K562 (cell line): ENCODE results near the gene NECAB2. TPM values are rescaled to one million over a fixed set of nuclear protein-coding genes. Genes with fewer than 3 reads are reported as not detected.
A peak's percentile ranks its signal among the peaks of the same experiment; 100 is the strongest.

Experiments
- CUX1 ChIP-seq: fragments of 200-800 bp; sonication (Bioruptor generic); IDR thresholded peaks from 2 replicates; pipeline ENCODE4 v1.6.1; 2016; ENCODE audit warnings: missing genetic modification characterization, missing compliant biosample characterization
- DEAF1 ChIP-seq: fragments of 450-650 bp; formaldehyde crosslinking; IDR thresholded peaks from 2 replicates; pipeline ENCODE4 v1.4.0; 2020; ENCODE audit warnings: mild to moderate bottlenecking, moderate library complexity
- EZH2 ChIP-seq: IDR thresholded peaks from 2 replicates; pipeline ENCODE4 v1.6.1; 2012; ENCODE audit warnings: low read depth, mild to moderate bottlenecking, inconsistent platforms, low read length, borderline replicate concordance
- FOXK1 ChIP-seq: sonication (generic); formaldehyde crosslinking; IDR thresholded peaks from 2 replicates; pipeline ENCODE4 v1.8.0; 2022; ENCODE audit warnings: missing genetic modification reagents, mild to moderate bottlenecking, borderline replicate concordance
- HLTF ChIP-seq: fragments of 450-650 bp; IDR thresholded peaks from 2 replicates; pipeline ENCODE4 v1.6.1; 2016
- KDM1A ChIP-seq, 2 experiments: fragments of 450-650 bp; IDR thresholded peaks; 2 replicates each; pipeline ENCODE4 v1.6.1; 2016; ENCODE audit warnings: mild to moderate bottlenecking in 2 of 2
- PHB ChIP-seq: fragments of 250-450 bp; sonication (Bioruptor Pico); IDR thresholded peaks from 2 replicates; pipeline ENCODE4 v1.5.0; 2021
- POLR2G ChIP-seq: fragments of 200-400 bp; formaldehyde crosslinking; IDR thresholded peaks from 2 replicates; pipeline ENCODE4 v1.6.1; 2017; ENCODE audit warnings: low read depth, mild to moderate bottlenecking, antibody characterized with exemption, low read length, moderate library complexity
- RREB1 ChIP-seq: fragments of 250-450 bp; sonication (Bioruptor Pico); IDR thresholded peaks from 2 replicates; pipeline ENCODE4 v1.4.0; 2020
- SP2 ChIP-seq: IDR thresholded peaks from 2 replicates; pipeline ENCODE4 v1.6.1; 2011; ENCODE audit warnings: mild to moderate bottlenecking, low read depth, low read length, moderate library complexity; ENCODE audit not compliant: poor library complexity, severe bottlenecking; ENCODE audit errors: extremely low read depth
- ZBTB2 ChIP-seq: fragments of 450-650 bp; IDR thresholded peaks from 2 replicates; pipeline ENCODE4 v1.6.1; 2016; ENCODE audit warnings: antibody characterized with exemption
- ZNF324 ChIP-seq: fragments of 250-450 bp; sonication (Bioruptor Pico); IDR thresholded peaks from 2 replicates; pipeline ENCODE4 v1.4.0; 2020; ENCODE audit warnings: mild to moderate bottlenecking
- ZNF589 ChIP-seq: fragments of 200-800 bp; sonication (Bioruptor generic); IDR thresholded peaks from 2 replicates; pipeline ENCODE4 v1.6.1; 2016; ENCODE audit warnings: low read depth, missing genetic modification characterization, missing compliant biosample characterization
- ZNF766 ChIP-seq: fragments of 200-800 bp; sonication (Bioruptor generic); conservative IDR thresholded peaks from 2 replicates; pipeline ENCODE4 v1.6.1; 2016; ENCODE audit warnings: missing genetic modification characterization, missing compliant biosample characterization
- polyA plus RNA-seq, 8 experiments: library from polyadenylated mRNA; depleted of rRNA in 4 of 8; stranded (reverse) in 5 of 8; unstranded in 3 of 8; fragments of >200 nt; fragmentation: Nextera tagmentation in 2 of 8; fragmentation: Illumina TruSeq in 1 of 8; extraction: Ambion mirVana in 2 of 8; extraction: Trizol in 1 of 8; gene quantifications; 2 replicates each; pipeline versions ENCODE4 v1.2.1 to v1.2.3, GENCODE V29; 2011 to 2014; ENCODE audit warnings: inconsistent platforms in 1 of 8, missing spikeins in 1 of 8
- total RNA-seq, 7 experiments: library from RNA; depleted of rRNA in 6 of 7; stranded (reverse); fragments of >200 nt in 6 of 7; fragmentation: Illumina TruSeq in 2 of 7; extraction: Trizol in 2 of 7; gene quantifications; 2 replicates each; pipeline versions ENCODE4 v1.2.1 to v1.2.3, GENCODE V29; 2011 to 2021; ENCODE audit warnings: low replicate concordance in 1 of 7

Gene NECAB2
- total and polyA plus RNA-seq, 9 of the 15 experiments (the other 6 are each of a cell fraction or from before 2014, with no cell fraction given): 0.03 to 0.28 TPM; not detected in 7

- TF ChIP-seq CUX1 (CRISPR knock-in tag) (no peak), FOXK1 (CRISPR knock-in tag) (no peak), EZH2 (no peak), POLR2G (0 out of 2 replicates have a peak, but pooled peaks have one; percentile 20), PHB (CRISPR knock-in tag) (0 out of 2 replicates have a peak, but pooled peaks have one; percentile 53), KDM1A (IDR thresholded peaks at IDR 0.05) (peak; percentile 91 to 92), RREB1 (CRISPR knock-in tag) (0 out of 2 replicates have a peak, but pooled peaks have one; percentile 65), HLTF (peak; percentile 73; the same call in 1 of the 2 replicates), ZNF766 (CRISPR knock-in tag) (no peak), ZBTB2 (peak; percentile 57; the same call in 1 of the 2 replicates), DEAF1 (CRISPR knock-in tag) (peak; percentile 69), ZNF324 (no peak), ZNF589 (no peak), SP2 (no peak)
Observed at GRCh38 chr16:83967838-83968305, at the start of gene NECAB2 (continued).
